Colonic mucosa (tissue), 4 donors: ENCODE results near the gene SERP2. TPM values are rescaled to one million over a fixed set of nuclear protein-coding genes. Genes with fewer than 3 reads are reported as not detected.

Source experiments
- DNase-seq: peaks from one replicate; pipeline ENCODE4 v3.0.0-alpha.2; 2020
- H3K27ac ChIP-seq: fragments of 200-600 bp; one replicate; pipeline ENCODE4 v1.8.0; 2021
- H3K27me3 ChIP-seq: fragments of 200-600 bp; one replicate; pipeline ENCODE4 v1.8.0; 2021
- H3K36me3 ChIP-seq: fragments of 200-600 bp; one replicate; pipeline ENCODE4 v1.8.0; 2021
- H3K4me1 ChIP-seq: fragments of 200-600 bp; one replicate; pipeline ENCODE4 v1.8.0; 2021; ENCODE audit warnings: mild to moderate bottlenecking
- H3K4me3 ChIP-seq: fragments of 200-600 bp; one replicate; pipeline ENCODE4 v1.8.0; 2021
- H3K9ac ChIP-seq, 2 donors: one replicate each; pipeline ENCODE4 v1.7.0; 2013; ENCODE audit warnings: control low read depth in 2 of 2, low read depth in 2 of 2, low read length in 2 of 2
- H3K9me3 ChIP-seq: fragments of 200-600 bp; one replicate; pipeline ENCODE4 v1.8.0; 2021
- intact Hi-C: fragments of 100-400 bp; cut with DNase I; formaldehyde crosslinking; loops from one replicate; pipeline ENCODE4 v1.14.1; 2022
- total RNA-seq, 2 donors: library from RNA; stranded (reverse); fragmentation: NEBNext Ultra II Directional in 1 of 2; extraction: Animal tissue kit (Norgen Biotek cat#: 25700) in 1 of 2; gene quantifications; one replicate each; pipeline ENCODE4 v1.2.1, GENCODE V29; 2021
- TF ChIP-seq, protein P1 (sequence below): fragments of 200-600 bp; IDR thresholded peaks from one replicate; pipeline ENCODE4 v1.8.0; 2022; ENCODE audit warnings: antibody characterized with exemption, mild to moderate bottlenecking
- donor health status: healthy.
- donor health status: DM: no; HTN: no; CAD: no.
- donor health status: DM: no; HTN: no; CAD: no.

The SERP2 gene
- total RNA-seq, 2 donors from 2014 or later, result 1.6 to 2.7 TPM

- no peaks in the 10 kb centered on the region for H3K27me3 ChIP-seq
- no peak overlapping the region for H3K27ac ChIP-seq
- H3K4me3 ChIP-seq, result no peak overlapping the region
- no peak overlapping the region for H3K9ac ChIP-seq
- TF ChIP-seq, protein P1, sequence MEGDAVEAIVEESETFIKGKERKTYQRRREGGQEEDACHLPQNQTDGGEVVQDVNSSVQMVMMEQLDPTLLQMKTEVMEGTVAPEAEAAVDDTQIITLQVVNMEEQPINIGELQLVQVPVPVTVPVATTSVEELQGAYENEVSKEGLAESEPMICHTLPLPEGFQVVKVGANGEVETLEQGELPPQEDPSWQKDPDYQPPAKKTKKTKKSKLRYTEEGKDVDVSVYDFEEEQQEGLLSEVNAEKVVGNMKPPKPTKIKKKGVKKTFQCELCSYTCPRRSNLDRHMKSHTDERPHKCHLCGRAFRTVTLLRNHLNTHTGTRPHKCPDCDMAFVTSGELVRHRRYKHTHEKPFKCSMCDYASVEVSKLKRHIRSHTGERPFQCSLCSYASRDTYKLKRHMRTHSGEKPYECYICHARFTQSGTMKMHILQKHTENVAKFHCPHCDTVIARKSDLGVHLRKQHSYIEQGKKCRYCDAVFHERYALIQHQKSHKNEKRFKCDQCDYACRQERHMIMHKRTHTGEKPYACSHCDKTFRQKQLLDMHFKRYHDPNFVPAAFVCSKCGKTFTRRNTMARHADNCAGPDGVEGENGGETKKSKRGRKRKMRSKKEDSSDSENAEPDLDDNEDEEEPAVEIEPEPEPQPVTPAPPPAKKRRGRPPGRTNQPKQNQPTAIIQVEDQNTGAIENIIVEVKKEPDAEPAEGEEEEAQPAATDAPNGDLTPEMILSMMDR, result no peak
- no peaks in the 10 kb centered on the region for H3K4me1 ChIP-seq
- no peak for DNase-seq
- no peaks in the 10 kb centered on the region for H3K9me3 ChIP-seq
- H3K36me3 ChIP-seq, result no peaks in the 10 kb centered on the region
- intact Hi-C loops, result no loop called here
Measured at GRCh38 chr13:44398606-44399005, 25.0 kb downstream of the SERP2 start.

GRCh38 chr13:44399074-44399473 lies 25.4 kb downstream of the SERP2 start:
- no peaks in the 10 kb centered on the region for H3K4me1 ChIP-seq
- no peak overlapping the region for H3K27ac ChIP-seq
- H3K9ac ChIP-seq, result no peak overlapping the region
- no peak for DNase-seq
- H3K27me3 ChIP-seq, result no peaks in the 10 kb centered on the region
- H3K4me3 ChIP-seq, result no peak overlapping the region
- intact Hi-C loops, result no loop called here
- H3K9me3 ChIP-seq, result no peaks in the 10 kb centered on the region
- H3K36me3 ChIP-seq, result no peaks in the 10 kb centered on the region
- TF ChIP-seq, protein P1, result no peak

DNA sequence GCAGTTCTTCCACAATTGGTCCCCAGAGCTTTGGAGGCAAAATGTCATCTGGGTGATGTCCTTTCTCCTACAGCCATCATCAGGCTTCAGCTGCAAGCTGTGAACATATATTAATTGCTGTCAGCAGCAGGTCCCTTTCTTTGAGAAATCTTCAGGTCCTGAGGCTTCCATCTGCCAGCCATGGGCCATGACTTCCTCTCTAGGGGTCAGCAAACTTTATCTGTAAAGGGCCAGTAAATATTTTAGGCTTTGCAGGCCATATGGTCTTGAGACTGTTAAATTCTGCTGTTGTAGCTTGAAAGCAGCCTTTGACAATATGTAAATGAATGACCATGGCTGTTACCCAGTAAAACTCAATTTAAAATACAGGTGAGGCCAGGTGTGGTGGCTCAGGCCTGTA lies 27.1 kb downstream of the SERP2 start:
- H3K4me3 ChIP-seq, result no peak overlapping the region
- no peak for DNase-seq
- H3K36me3 ChIP-seq, result no peaks in the 10 kb centered on the region
- intact Hi-C loops, result no loop called here
- no peaks in the 10 kb centered on the region for H3K4me1 ChIP-seq
- no peaks in the 10 kb centered on the region for H3K27me3 ChIP-seq
- no peak overlapping the region for H3K9ac ChIP-seq
- H3K9me3 ChIP-seq, result no peaks in the 10 kb centered on the region
- no peak overlapping the region for H3K27ac ChIP-seq
- TF ChIP-seq, protein P1, result no peak

- intact Hi-C loops, result no loop called here
- H3K36me3 ChIP-seq, result no peaks in the 10 kb centered on the region
- TF ChIP-seq, protein P1, result no peak
- H3K9ac ChIP-seq, result no peak overlapping the region
- no peak overlapping the region for H3K4me3 ChIP-seq
- H3K9me3 ChIP-seq, result no peaks in the 10 kb centered on the region
- H3K27me3 ChIP-seq, result no peaks in the 10 kb centered on the region
- DNase-seq, result no peak
- H3K4me1 ChIP-seq, result no peaks in the 10 kb centered on the region
- H3K27ac ChIP-seq, result no peak overlapping the region
Measured at GRCh38 chr13:44401577-44401976, 28.0 kb downstream of the SERP2 start.

DNA sequence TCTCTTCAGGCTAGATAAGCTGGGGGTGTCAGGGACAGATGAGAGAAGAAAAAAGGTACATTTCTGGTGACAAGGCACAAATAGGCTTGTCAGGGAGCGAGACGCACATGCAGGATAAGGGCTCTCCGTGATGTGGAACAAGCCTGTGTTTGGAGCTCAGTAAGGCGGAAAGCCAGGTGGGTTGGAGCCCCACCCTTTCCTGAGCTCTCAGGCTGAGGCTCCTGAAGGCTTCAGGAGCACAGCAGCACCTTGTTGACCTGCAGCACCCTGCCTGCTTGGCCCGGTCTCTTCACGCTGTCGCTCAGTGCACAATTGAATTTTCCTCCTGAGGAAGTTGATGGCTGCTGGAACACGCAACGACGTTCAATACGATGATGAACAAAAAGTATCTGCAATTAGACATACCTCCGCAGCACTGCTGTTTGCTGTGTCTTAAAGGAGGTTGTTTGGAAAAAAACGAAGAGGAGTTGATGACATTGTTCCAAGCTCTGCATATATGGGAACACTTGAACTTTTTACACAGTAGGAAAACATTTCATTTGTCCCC lies 29.3 kb downstream of the SERP2 start:
- no peaks in the 10 kb centered on the region for H3K4me1 ChIP-seq
- H3K9me3 ChIP-seq, result no peaks in the 10 kb centered on the region
- H3K27ac ChIP-seq, result peak overlapping the region; percentile 3
- no peaks in the 10 kb centered on the region for H3K27me3 ChIP-seq
- H3K9ac ChIP-seq, result peak overlapping the region in 1 of 2 donors; percentile 87
- H3K36me3 ChIP-seq, result no peaks in the 10 kb centered on the region
- no peak overlapping the region for H3K4me3 ChIP-seq
- intact Hi-C loops, result no loop called here
- no peak for DNase-seq
- TF ChIP-seq, protein P1, result no peak
